T-cell (primary cell): Measurements from ENCODE around the gene PRMT3. TPM values are rescaled to one million over a fixed set of nuclear protein-coding genes. Genes with fewer than 3 reads are reported as not detected.
"Not testable (repeated sequence)": the region's sequence is repeated elsewhere in the genome, so short reads cannot be mapped to it uniquely, and the experiment has no call there.

Experiments
- ATAC-seq, 4 experiments: fragments of 200-7000 bp in 3 of 4; fragments of 150-1000 bp in 1 of 4; cut with Tn5 transposase; replicated peaks in 1 of 4; 1 replicate in 3 of 4; 2 replicates in 1 of 4; pipeline ENCODE4 v1.10.0; 2021; ENCODE audit warnings: moderate library complexity in 3 of 4, mild to moderate bottlenecking in 2 of 4, moderate number of reproducible peaks in 1 of 4
- CTCF ChIA-PET, 2 donors: fragments of 300-600 bp; sonication (Branson Sonifier 250); formaldehyde crosslinking; loops; one replicate each; lab custom pipeline; 2022; ENCODE audit warnings: antibody characterized with exemption in 2 of 2; lab: Charles Lee
- POLR2A ChIA-PET, 2 donors: fragments of 300-600 bp; sonication (Branson Sonifier 250); formaldehyde crosslinking; loops; one replicate each; lab custom pipeline; 2022; ENCODE audit warnings: antibody characterized with exemption in 2 of 2; lab: Charles Lee
- DNase-seq, 35 experiments: peaks; one replicate each; pipeline versions ENCODE4 v3.0.0 to v3.0.0-alpha.2; 2013 to 2023
- H3K27ac ChIP-seq: one replicate; pipeline ENCODE4 v1.5.1; 2013; ENCODE audit warnings: low read length
- H3K27me3 ChIP-seq, 2 experiments: replicated peaks in 1 of 2; 1 replicate in 1 of 2; 2 replicates in 1 of 2; pipeline versions ENCODE4 v1.6.1 to v1.7.0; 2013; ENCODE audit warnings: low read length in 1 of 2, mixed read lengths in 1 of 2; ENCODE audit not compliant: control insufficient read depth in 2 of 2, insufficient read depth in 2 of 2; ENCODE audit errors: extremely low read depth in 1 of 2
- H3K36me3 ChIP-seq, 2 donors: 1 replicate in 1 of 2; 2 replicates in 1 of 2; pipeline versions ENCODE4 v1.6.1 to v1.7.0; 2013; ENCODE audit warnings: low read length in 1 of 2; ENCODE audit not compliant: control insufficient read depth in 2 of 2, insufficient read depth in 1 of 2; ENCODE audit errors: extremely low read depth in 1 of 2
- H3K4me1 ChIP-seq, 2 experiments: 1 replicate in 1 of 2; 2 replicates in 1 of 2; pipeline versions ENCODE4 v1.6.1 to v1.7.0; 2013; ENCODE audit warnings: low read length in 2 of 2, mixed read lengths in 1 of 2; ENCODE audit not compliant: insufficient read depth in 2 of 2, control insufficient read depth in 1 of 2; ENCODE audit errors: extremely low read depth in 1 of 2
- H3K4me3 ChIP-seq, 2 donors: 1 replicate in 1 of 2; 2 replicates in 1 of 2; pipeline versions ENCODE4 v1.5.1 to v1.7.0; 2013; ENCODE audit warnings: mild to moderate bottlenecking in 2 of 2, low read length in 1 of 2, moderate library complexity in 1 of 2; ENCODE audit not compliant: control insufficient read depth in 1 of 2; ENCODE audit errors: extremely low read depth in 1 of 2
- H3K9me3 ChIP-seq: 2 replicates; pipeline ENCODE4 v1.7.0; 2013
- H3K27ac Mint-ChIP-seq, 2 donors: one replicate each; pipeline ENCODE4 v1.8.0; 2020 to 2021; ENCODE audit warnings: mild to moderate bottlenecking in 2 of 2, mixed read lengths in 2 of 2
- H3K27me3 Mint-ChIP-seq, 2 donors: one replicate each; pipeline ENCODE4 v1.8.0; 2021 to 2022; ENCODE audit warnings: mixed read lengths in 2 of 2
- H3K36me3 Mint-ChIP-seq: one replicate; pipeline ENCODE4 v1.8.0; 2021; ENCODE audit warnings: mixed read lengths
- H3K4me1 Mint-ChIP-seq, 3 donors: one replicate each; pipeline ENCODE4 v1.8.0; 2020 to 2022; ENCODE audit warnings: mixed read lengths in 3 of 3, mild to moderate bottlenecking in 1 of 3
- H3K4me3 Mint-ChIP-seq, 3 donors: one replicate each; pipeline ENCODE4 v1.8.0; 2020 to 2022; ENCODE audit warnings: mild to moderate bottlenecking in 3 of 3, mixed read lengths in 3 of 3, moderate library complexity in 3 of 3
- H3K9me3 Mint-ChIP-seq, 3 donors: one replicate each; pipeline ENCODE4 v1.8.0; 2020 to 2022; ENCODE audit warnings: mixed read lengths in 3 of 3
- WGBS: methylation state at CpG from one replicate; pipeline ENCODE4 v1.1.5; 2013; ENCODE audit warnings: missing lambda C conversion rate; ENCODE audit not compliant: insufficient coverage; 5-methylcytosine and 5-hydroxymethylcytosine counted together
- total RNA-seq, 35 experiments: library from RNA in 6 of 35; stranded (reverse) in 6 of 35; fragments of 120-200 nt in 1 of 35; gene quantifications; one replicate each; pipeline versions ENCODE4 v1.2.1 to v1.2.4 and lab custom pipeline; 2013 to 2026

Gene PRMT3
- total RNA-seq, 5 donors from 2014 or later (not counting 1 experiment from before 2014, with no cell fraction given): 12.9 to 19.5 (median 17.2) TPM

DNA sequence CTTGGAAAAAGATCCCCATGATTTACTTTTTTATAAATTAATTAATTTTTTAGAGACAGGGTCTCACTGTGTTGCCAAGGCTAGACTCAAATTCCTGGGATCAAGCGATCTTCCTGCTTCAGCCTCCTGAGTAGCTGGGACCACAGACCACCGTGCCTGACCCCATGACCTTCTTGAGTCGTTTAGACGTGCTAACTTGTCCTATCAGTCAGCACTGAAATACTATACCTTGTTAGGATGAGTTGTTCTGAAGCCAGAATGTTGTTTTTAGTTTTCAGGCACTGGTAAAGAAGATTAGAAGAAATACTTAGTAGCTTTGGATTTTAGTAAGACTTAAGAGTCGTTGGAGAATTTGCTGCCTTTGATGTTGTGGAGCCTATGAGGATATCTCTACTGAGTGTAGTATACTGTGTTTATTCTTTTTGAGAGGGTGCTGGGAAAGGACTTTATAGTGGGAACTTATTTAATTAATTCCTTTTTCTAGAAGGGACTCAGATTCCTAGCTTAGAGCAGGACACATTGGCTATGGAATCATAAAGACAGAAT is 15.4 kb upstream of the PRMT3 start:
- Mint-ChIP-seq H3K4me1 (peaks cover 10 to 36% (median 35%) of the 10 kb centered on the region in 3 donors), H3K9me3 (no peaks in the 10 kb centered on the region), H3K27ac (no peak overlapping the region), H3K27me3 (no peaks in the 10 kb centered on the region), H3K4me3 (no peak overlapping the region), H3K36me3 (peaks cover 42% of the 10 kb centered on the region)
- Histone ChIP-seq H3K4me3 (no peak overlapping the region), H3K4me1 (no peaks in the 10 kb centered on the region), H3K36me3 (peaks cover 0 to 9% of the 10 kb centered on the region in 2 donors), H3K9me3 (no peaks in the 10 kb centered on the region), H3K27me3 (no peaks in the 10 kb centered on the region), H3K27ac (no peak overlapping the region)
- ATAC-seq (no peak), DNase-seq (no peak)
- ChIA-PET POLR2A (interaction anchor here in 1 of 2 donors (0.6 kb wide), 1 partner anchor 1301 kb away, joined by 11 read pairs; no protein-coding TSS in a partner anchor), CTCF (interaction anchor here (0.9 to 1.3 kb wide), 2 partner anchors 15 to 17 kb away, joined by 3 to 7 read pairs; no protein-coding TSS in a partner anchor)
- 67% methylated on average over 1 of the region's 5 CpGs for WGBS

DNA sequence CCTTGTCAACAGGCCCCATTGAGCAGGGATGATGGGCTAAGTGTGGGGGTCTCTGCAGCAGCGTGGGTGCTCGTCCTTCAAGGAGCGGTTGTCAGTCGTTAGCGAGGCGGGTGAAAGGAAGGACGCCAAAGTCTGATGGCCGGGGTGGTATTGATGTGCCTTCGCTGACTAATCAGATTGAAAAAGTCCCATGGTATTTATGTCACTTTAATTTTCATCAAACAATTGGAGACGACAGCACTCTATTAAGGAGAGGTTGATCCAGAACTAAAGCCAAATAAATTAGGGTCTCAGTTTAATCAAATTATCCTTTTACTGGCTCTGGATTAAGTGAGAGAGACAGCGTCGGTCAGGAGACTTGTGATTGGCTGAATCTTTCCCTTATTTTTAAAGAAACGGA is 14.4 kb upstream of the PRMT3 start:
- WGBS: 86% methylated on average over 6 of the region's 13 CpGs
- H3K27ac Mint-ChIP-seq: no peak overlapping the region
- H3K27ac ChIP-seq: no peak overlapping the region
- H3K9me3 Mint-ChIP-seq: no peaks in the 10 kb centered on the region
- CTCF ChIA-PET: interaction anchor here (0.9 to 1.3 kb wide), 2 partner anchors 16 to 18 kb away, joined by 3 to 7 read pairs; no protein-coding TSS in a partner anchor
- no peak for DNase-seq
- POLR2A ChIA-PET: no interaction called here
- no peak overlapping the region for H3K4me3 ChIP-seq
- no peaks in the 10 kb centered on the region for H3K27me3 ChIP-seq
- H3K4me3 Mint-ChIP-seq: no peak overlapping the region
- ATAC-seq: no peak
- H3K36me3 Mint-ChIP-seq: peaks cover 43% of the 10 kb centered on the region
- H3K4me1 ChIP-seq: no peaks in the 10 kb centered on the region
- H3K27me3 Mint-ChIP-seq: no peaks in the 10 kb centered on the region
- H3K36me3 ChIP-seq: peaks cover 0 to 18% of the 10 kb centered on the region in 2 donors
- H3K9me3 ChIP-seq: no peaks in the 10 kb centered on the region
- peaks cover 4 to 28% (median 28%) of the 10 kb centered on the region in 3 donors for H3K4me1 Mint-ChIP-seq

DNA sequence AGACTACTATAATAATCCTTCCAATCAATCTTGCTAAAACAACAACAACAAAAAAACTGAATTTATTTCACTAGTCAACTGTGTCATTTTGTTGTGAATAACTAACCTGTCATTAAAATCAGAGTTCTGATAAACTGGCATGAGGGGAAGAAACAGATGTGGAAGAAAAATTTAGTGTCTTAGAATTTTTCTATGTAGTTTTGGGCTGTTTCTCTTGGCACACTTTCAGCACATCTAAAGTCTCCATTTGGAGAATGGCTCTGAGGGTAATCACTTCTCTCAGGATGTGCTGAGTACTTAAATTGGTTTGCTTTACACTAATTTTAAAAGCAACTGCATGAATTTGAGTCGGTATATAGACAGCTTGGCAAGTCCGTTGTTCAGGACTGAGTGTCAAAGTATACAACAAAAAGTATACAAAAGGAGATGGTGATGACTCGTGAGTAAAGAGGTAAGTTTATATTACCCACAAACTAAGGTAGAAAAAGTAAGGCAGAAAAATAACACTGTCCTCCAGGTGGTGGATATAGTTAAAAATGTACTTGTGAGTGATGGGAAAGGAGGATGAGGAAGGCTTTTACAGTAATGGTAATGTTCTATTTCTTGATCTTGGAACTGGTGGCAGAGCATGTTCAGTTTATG is 13.8 kb upstream of the PRMT3 start:
- Histone ChIP-seq H3K27ac (no peak overlapping the region), H3K4me1 (no peaks in the 10 kb centered on the region), H3K36me3 (peaks cover 0 to 23% of the 10 kb centered on the region in 2 donors), H3K4me3 (no peak overlapping the region), H3K9me3 (no peaks in the 10 kb centered on the region), H3K27me3 (no peaks in the 10 kb centered on the region)
- Mint-ChIP-seq H3K4me1 (peaks cover 0 to 23% (median 22%) of the 10 kb centered on the region in 3 donors), H3K36me3 (peaks cover 38% of the 10 kb centered on the region), H3K9me3 (no peaks in the 10 kb centered on the region), H3K27me3 (no peaks in the 10 kb centered on the region), H3K27ac (no peak overlapping the region), H3K4me3 (no peak overlapping the region)
- CTCF ChIA-PET: interaction anchor here in 1 of 2 donors (0.7 kb wide), 1 partner anchor 39 kb away, joined by 3 read pairs; no protein-coding TSS in a partner anchor
- POLR2A ChIA-PET: no interaction called here
- WGBS: no CpG with 5 or more reads among the region's 3 CpGs
- no peak for DNase-seq
- ATAC-seq: no peak

DNA sequence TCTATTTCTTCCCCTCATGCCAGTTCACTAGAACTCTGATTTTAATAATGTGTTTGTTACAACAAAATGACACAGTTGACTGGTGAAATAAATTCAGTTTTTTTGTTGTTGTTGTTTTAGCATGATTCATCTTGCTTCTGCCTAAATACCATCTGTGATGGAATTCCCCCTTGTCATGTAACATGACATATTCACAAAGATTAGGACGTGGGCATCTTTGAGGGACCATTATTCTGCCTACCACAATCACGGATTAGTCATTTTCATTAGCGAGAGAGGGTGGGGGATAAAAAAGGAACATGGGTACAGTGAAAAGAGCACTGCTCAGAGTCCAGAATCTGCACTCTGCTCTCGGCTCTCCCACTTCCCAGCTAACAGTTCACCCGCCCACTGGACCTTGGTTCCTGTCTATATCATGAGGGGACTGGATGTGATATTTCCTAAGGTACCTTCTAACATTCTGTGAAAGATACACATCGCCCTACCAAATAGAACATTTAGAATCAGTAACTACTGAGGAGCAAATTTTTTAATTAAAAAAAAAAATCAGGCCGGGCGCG is 12.7 kb upstream of the PRMT3 start:
- WGBS: no CpG with 5 or more reads among the region's 9 CpGs
- H3K36me3 ChIP-seq: peaks cover 0 to 32% of the 10 kb centered on the region in 2 donors
- Mint-ChIP-seq H3K27me3 (no peaks in the 10 kb centered on the region), H3K36me3 (peaks cover 46% of the 10 kb centered on the region), H3K4me3 (no peak overlapping the region), H3K4me1 (peaks cover 0 to 15% (median 12%) of the 10 kb centered on the region in 3 donors), H3K27ac (no peak overlapping the region), H3K9me3 (no peaks in the 10 kb centered on the region)
- CTCF ChIA-PET: no interaction called here
- no peak overlapping the region for H3K4me3 ChIP-seq
- H3K4me1 ChIP-seq: no peaks in the 10 kb centered on the region
- no peak overlapping the region for H3K27ac ChIP-seq
- POLR2A ChIA-PET: no interaction called here
- DNase-seq (no peak), ATAC-seq (no peak)
- no peaks in the 10 kb centered on the region for H3K9me3 ChIP-seq
- no peaks in the 10 kb centered on the region for H3K27me3 ChIP-seq

DNA sequence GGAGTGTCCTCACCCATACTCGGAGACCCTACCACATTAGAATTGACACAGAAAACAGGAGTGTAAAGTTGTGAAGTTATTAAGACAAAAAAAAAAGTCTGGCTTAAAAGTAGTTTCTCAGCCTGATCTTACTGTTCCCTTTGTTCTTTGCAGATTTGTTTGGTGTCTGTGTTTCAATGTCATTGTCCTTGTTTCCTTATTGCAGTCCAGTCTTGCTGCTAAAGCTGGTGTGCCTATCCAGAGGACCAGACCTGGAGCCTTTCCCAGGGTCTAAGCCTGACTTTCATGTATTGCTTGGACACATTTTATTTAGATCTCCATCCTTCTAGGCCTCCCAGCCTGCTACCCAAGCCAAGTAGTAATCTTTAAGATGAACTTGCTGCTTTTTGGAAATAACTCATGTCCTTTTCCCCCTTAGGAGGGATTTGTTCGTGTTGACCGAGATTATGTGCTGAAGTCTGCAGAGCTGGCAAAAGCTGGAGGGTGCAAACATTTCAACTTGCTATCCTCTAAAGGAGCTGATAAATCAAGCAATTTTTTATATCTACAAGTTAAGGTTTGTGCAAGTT is 11.3 kb upstream of the PRMT3 start:
- Histone ChIP-seq H3K4me1 (no peaks in the 10 kb centered on the region), H3K27ac (no peak overlapping the region), H3K27me3 (no peaks in the 10 kb centered on the region), H3K9me3 (no peaks in the 10 kb centered on the region), H3K4me3 (no peak overlapping the region), H3K36me3 (peaks cover 0 to 32% of the 10 kb centered on the region in 2 donors)
- WGBS: no CpG with 5 or more reads among the region's 3 CpGs
- no peak overlapping the region for H3K27ac Mint-ChIP-seq
- POLR2A ChIA-PET: interaction anchor here in 1 of 2 donors (0.6 kb wide), 1 partner anchor 647 kb away, joined by 3 read pairs; no protein-coding TSS in a partner anchor
- DNase-seq (no peak), ATAC-seq (no peak)
- H3K36me3 Mint-ChIP-seq: peaks cover 46% of the 10 kb centered on the region
- no peaks in the 10 kb centered on the region for H3K9me3 Mint-ChIP-seq
- CTCF ChIA-PET: interaction anchor here in 1 of 2 donors (0.7 kb wide), 2 partner anchors 54 to 151 kb away, joined by 4 to 5 read pairs; no protein-coding TSS in a partner anchor
- no peaks in the 10 kb centered on the region for H3K27me3 Mint-ChIP-seq
- H3K4me1 Mint-ChIP-seq: peaks cover 0 to 12% (median 10%) of the 10 kb centered on the region in 3 donors
- H3K4me3 Mint-ChIP-seq: no peak overlapping the region

DNA sequence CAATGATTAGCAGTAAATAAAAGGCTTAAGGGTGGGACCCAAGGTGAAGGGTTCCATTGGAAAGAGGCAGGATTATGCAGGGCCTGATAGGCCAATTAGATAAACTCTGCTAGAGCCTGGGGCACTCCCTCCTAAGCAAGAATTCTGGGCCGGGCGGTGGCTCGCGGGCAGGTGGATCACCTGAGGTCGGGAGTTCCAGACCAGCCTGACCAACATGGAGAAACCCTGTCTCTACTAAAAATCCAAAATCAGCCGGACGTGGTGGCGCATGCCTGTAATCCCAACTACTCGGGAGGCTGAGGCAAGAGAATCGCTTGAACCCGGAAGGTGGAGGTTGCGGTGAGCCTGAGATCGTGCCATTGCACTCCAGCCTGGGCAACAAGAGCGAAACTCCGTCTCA is 1.5 kb upstream of the PRMT3 start:
- H3K4me3 ChIP-seq, H3K9me3 Mint-ChIP-seq, POLR2A ChIA-PET, H3K27me3 ChIP-seq, DNase-seq, H3K27me3 Mint-ChIP-seq, CTCF ChIA-PET, H3K27ac ChIP-seq, H3K9me3 ChIP-seq, ATAC-seq: not testable (repeated sequence)
- Histone ChIP-seq H3K36me3 (peaks cover 0 to 21% of the 10 kb centered on the region in 2 donors), H3K4me1 (peaks cover 6 to 21% of the 10 kb centered on the region in 2 experiments)
- WGBS: 75% methylated on average over 4 of the region's 15 CpGs
- peak overlapping the region; percentile 39 to 97 (median 97) for H3K4me3 Mint-ChIP-seq
- H3K36me3 Mint-ChIP-seq: peaks cover 14% of the 10 kb centered on the region
- H3K27ac Mint-ChIP-seq: peak overlapping the region; percentile 55 to 99
- H3K4me1 Mint-ChIP-seq: peaks cover 30 to 34% (median 30%) of the 10 kb centered on the region in 3 donors
